Upper lobe of left lung (tissue), 6 donors: Measurements from ENCODE around the gene EYA4. TPM values are rescaled to one million over a fixed set of nuclear protein-coding genes. Genes with fewer than 3 reads are reported as not detected.

ENCODE experiments used
- ATAC-seq, 2 donors: fragments of 200-7000 bp; cut with Tn5 transposase; one replicate each; pipeline ENCODE4 v1.9.1; 2022; ENCODE audit warnings: mild to moderate bottlenecking in 2 of 2, moderate library complexity in 2 of 2; ENCODE audit not compliant: low FRiP score in 2 of 2
- DNase-seq, 2 donors: peaks; one replicate each; pipeline ENCODE4 v3.0.0-alpha.2; 2019 to 2020
- H3K27ac ChIP-seq, 4 donors: fragments of 200-600 bp; sonication (generic); one replicate each; pipeline ENCODE4 v1.5.1; 2016 to 2019
- H3K27me3 ChIP-seq, 4 donors: fragments of 200-600 bp; sonication (generic); one replicate each; pipeline ENCODE4 v1.5.1; 2017 to 2019
- H3K36me3 ChIP-seq, 4 donors: fragments of 200-600 bp; sonication (generic); one replicate each; pipeline ENCODE4 v1.5.1; 2016 to 2019
- H3K4me1 ChIP-seq, 4 donors: fragments of 200-600 bp; sonication (generic); one replicate each; pipeline ENCODE4 v1.5.1; 2018 to 2019
- H3K4me3 ChIP-seq, 4 donors: fragments of 200-600 bp; sonication (generic); one replicate each; pipeline ENCODE4 v1.5.1; 2017 to 2019; ENCODE audit warnings: mild to moderate bottlenecking in 2 of 4, moderate library complexity in 1 of 4
- H3K9me3 ChIP-seq, 4 donors: fragments of 200-600 bp; sonication (generic); one replicate each; pipeline ENCODE4 v1.5.1; 2018 to 2019
- CTCF ChIP-seq, 6 experiments: fragments of 450-650 bp in 4 of 6; fragments of 200-600 bp in 2 of 6; sonication (generic) in 2 of 6; IDR thresholded peaks; one replicate each; pipeline ENCODE4 v1.5.1; 2016 to 2019; ENCODE audit warnings: antibody characterized with exemption in 6 of 6
- EP300 ChIP-seq, 4 donors: sonication (generic); formaldehyde crosslinking; IDR thresholded peaks; one replicate each; pipeline ENCODE4 v1.5.1; 2017; ENCODE audit warnings: antibody characterized with exemption in 4 of 4, control low read depth in 2 of 4
- POLR2A ChIP-seq, 4 donors: fragments of 450-650 bp; IDR thresholded peaks; one replicate each; pipeline ENCODE4 v1.5.1; 2016 to 2017; ENCODE audit warnings: antibody characterized with exemption in 4 of 4, mild to moderate bottlenecking in 2 of 4
- POLR2AphosphoS5 ChIP-seq, 2 donors: sonication (generic); formaldehyde crosslinking; IDR thresholded peaks; one replicate each; pipeline ENCODE4 v1.5.1; 2017; ENCODE audit warnings: antibody characterized with exemption in 2 of 2
- WGBS, 2 donors: methylation state at CpG; one replicate each; pipeline ENCODE4 v1.1.5; 2017 to 2018; 5-methylcytosine and 5-hydroxymethylcytosine counted together
- total RNA-seq, 6 donors: library from RNA; depleted of rRNA in 4 of 6; stranded (reverse); fragments of >200 nt in 4 of 6; gene quantifications; one replicate each; pipeline versions ENCODE4 v1.1.0 to v1.2.1, GENCODE V29; 2016 to 2021
- donor health status: DM: no; HTN: no; CAD: no; lungs with moderate emphysema.
- donor health status: DM: no; HTN: yes; CAD: no; lungs with severe emphysema.

EYA4 gene
- 1 to 10 TPM; 1.0 to 8.9 (median 4.2) TPM for total RNA-seq

GRCh38 chr6:133241086-133241900, at the start of gene EYA4:
Gene EYA4 (plus strand): TSS chr6:133241357. CDS start chr6:133274781, 33,424 bp downstream.
- DNase-seq (peak in 1 of 2 donors; percentile 86), ATAC-seq (peak in 1 of 2 donors; percentile 75)
- Histone ChIP-seq H3K9me3 (no peaks in the 10 kb centered on the region), H3K4me3 (peak within 1 kb of the TSS; percentile 22 to 54 (median 40)), H3K4me1 (peaks cover 19 to 28% (median 22%) of the 10 kb centered on the region in 4 donors), H3K27ac (peak within 1 kb of the TSS in 2 of 4 donors; percentile 31 to 61), H3K36me3 (no peaks in the 10 kb centered on the region), H3K27me3 (peaks cover 0 to 30% (median 15%) of the 10 kb centered on the region in 4 donors)
- no peak for TF ChIP-seq CTCF (IDR thresholded peaks at IDR 0.05)
- TF ChIP-seq EP300 (IDR thresholded peaks at IDR 0.05): no peak
- no peak for TF ChIP-seq POLR2A (IDR thresholded peaks at IDR 0.05)
- TF ChIP-seq POLR2AphosphoS5 (IDR thresholded peaks at IDR 0.05): no peak
- 1 to 4% methylated on average over 22 to 52 of the region's 84 CpGs for WGBS, 2 donors

GRCh38 chr6:133193396-133193795, 47.8 kb upstream of the EYA4 start:
- no peaks in the 10 kb centered on the region for H3K36me3 ChIP-seq
- no peaks in the 10 kb centered on the region for H3K9me3 ChIP-seq
- no peak overlapping the region for H3K4me3 ChIP-seq
- 72 to 85% methylated on average over 1 of the region's 1 CpG for WGBS, 2 donors
- H3K4me1 ChIP-seq: no peaks in the 10 kb centered on the region
- ATAC-seq (no peak), DNase-seq (no peak)
- H3K27me3 ChIP-seq: no peaks in the 10 kb centered on the region
- TF ChIP-seq EP300 (IDR thresholded peaks at IDR 0.05): no peak
- TF ChIP-seq POLR2AphosphoS5 (IDR thresholded peaks at IDR 0.05): no peak
- TF ChIP-seq POLR2A (IDR thresholded peaks at IDR 0.05): no peak
- no peak for TF ChIP-seq CTCF (IDR thresholded peaks at IDR 0.05)
- H3K27ac ChIP-seq: no peak overlapping the region

GRCh38 chr6:133198725-133199124, 42.4 kb upstream of the EYA4 start:
- H3K4me1 ChIP-seq: no peaks in the 10 kb centered on the region
- H3K9me3 ChIP-seq: no peaks in the 10 kb centered on the region
- no peak overlapping the region for H3K4me3 ChIP-seq
- no peaks in the 10 kb centered on the region for H3K27me3 ChIP-seq
- no peak overlapping the region for H3K27ac ChIP-seq
- DNase-seq (no peak), ATAC-seq (no peak)
- no peaks in the 10 kb centered on the region for H3K36me3 ChIP-seq
- TF ChIP-seq POLR2AphosphoS5 (IDR thresholded peaks at IDR 0.05) (no peak), CTCF (IDR thresholded peaks at IDR 0.05) (no peak), POLR2A (IDR thresholded peaks at IDR 0.05) (no peak), EP300 (IDR thresholded peaks at IDR 0.05) (no peak)
- WGBS, 2 donors: 70 to 87% methylated on average over 2 of the region's 2 CpGs

GRCh38 chr6:133201231-133201630, 39.9 kb upstream of the EYA4 start:
- no peaks in the 10 kb centered on the region for H3K36me3 ChIP-seq
- WGBS, 2 donors: 86 to 91% methylated on average over 4 of the region's 4 CpGs
- no peaks in the 10 kb centered on the region for H3K9me3 ChIP-seq
- H3K4me1 ChIP-seq: no peaks in the 10 kb centered on the region
- ATAC-seq (no peak), DNase-seq (no peak)
- TF ChIP-seq POLR2AphosphoS5 (IDR thresholded peaks at IDR 0.05) (no peak), CTCF (IDR thresholded peaks at IDR 0.05) (no peak), EP300 (IDR thresholded peaks at IDR 0.05) (no peak), POLR2A (IDR thresholded peaks at IDR 0.05) (no peak)
- no peak overlapping the region for H3K4me3 ChIP-seq
- H3K27ac ChIP-seq: no peak overlapping the region
- no peaks in the 10 kb centered on the region for H3K27me3 ChIP-seq
